ENCODE data around the gene MAP3K10. TPM values are rescaled to one million over a fixed set of nuclear protein-coding genes. Genes with fewer than 3 reads are reported as not detected.
"Not testable (repeated sequence)": the region's sequence is repeated elsewhere in the genome, so short reads cannot be mapped to it uniquely, and the experiment has no call there.

Gene MAP3K10
- total RNA-seq, 1 donor from 2014 or later: 31.4 TPM

DNA sequence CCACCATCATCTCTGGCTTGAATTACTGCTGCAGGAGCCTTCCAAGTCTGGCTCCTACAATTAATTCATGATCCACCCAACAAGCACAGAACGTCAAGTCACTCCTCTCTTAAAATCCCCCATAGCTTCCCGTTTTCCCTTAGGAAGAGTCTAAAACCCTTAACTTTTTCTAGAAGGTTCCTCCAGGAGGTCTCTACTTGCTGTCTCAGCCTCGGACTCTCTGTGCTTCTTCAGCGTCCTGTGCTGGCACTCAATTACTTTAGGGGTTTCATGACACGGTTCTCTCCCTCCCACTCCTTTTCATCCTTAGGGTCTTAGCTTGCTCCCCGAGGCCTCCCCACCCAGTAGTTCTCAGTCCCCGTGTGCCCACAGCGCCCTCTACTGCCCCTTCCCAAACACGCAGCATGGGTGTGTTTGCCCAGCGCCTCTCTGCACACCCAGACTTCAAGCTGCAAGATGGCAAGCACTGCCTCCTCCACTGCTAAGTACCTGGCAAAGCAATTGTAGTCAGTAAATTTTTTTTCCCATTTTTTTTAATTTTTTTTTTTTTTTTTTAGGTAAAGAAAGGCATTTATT lies 25.8 kb upstream of the MAP3K10 start:
- Mint-ChIP-seq H3K27me3 (ENCODE audit: low read depth) (no peaks in the 10 kb centered on the region), H3K36me3 (no peaks in the 10 kb centered on the region), H3K9me3 (no peaks in the 10 kb centered on the region), H3K27ac (no peak overlapping the region), H3K4me3 (no peak overlapping the region), H3K4me1 (no peaks in the 10 kb centered on the region)
- DNase-seq (ENCODE audit: low spot score in 2 of 2, unreplicated experiment in 2 of 2): no peak
- TF ChIP-seq CTCF (IDR thresholded peaks at IDR 0.05; ENCODE audit: unreplicated experiment): peak; percentile 24

DNA sequence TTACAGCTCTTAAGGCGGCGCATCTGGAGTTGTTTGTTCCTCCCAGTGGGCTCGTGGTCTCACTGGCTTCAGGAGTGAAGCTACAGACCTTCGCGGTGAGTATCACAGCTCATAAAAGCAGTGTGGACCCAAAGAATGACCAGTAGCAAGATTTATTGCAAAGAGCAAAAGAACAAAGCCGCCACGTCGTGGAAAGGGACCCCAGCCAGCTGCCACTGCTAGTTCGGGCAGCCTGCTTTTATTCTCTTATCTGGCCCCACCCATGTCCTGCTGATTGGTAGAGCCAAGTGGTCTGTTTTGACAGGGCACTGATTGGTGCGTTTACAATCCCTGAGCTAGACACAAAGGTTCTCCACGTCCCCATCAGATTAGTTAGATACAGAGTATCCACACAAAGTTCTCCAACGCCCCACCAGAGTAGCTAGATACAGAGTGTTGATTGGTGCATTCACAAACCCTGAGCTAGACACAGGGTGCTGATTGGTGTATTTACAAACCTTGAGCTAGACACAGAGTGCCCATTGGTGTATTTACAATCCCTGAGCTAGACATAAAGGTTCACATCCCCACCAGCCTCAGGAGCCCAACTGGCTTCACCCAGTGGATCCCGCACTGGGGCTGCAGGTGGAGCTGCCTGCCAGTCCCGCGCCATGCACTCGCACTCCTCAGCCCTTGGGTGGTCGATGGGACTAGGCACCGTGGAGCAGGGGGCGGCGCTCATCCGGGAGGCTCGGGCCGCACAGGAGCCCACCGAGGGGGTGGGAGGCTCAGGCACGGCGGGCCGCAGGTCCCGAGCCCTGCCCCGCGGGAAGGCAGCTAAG lies 21.5 kb upstream of the MAP3K10 start:
- not testable (repeated sequence) for H3K4me1 Mint-ChIP-seq; H3K27ac Mint-ChIP-seq; H3K4me3 Mint-ChIP-seq; H3K27me3 Mint-ChIP-seq (ENCODE audit: low read depth); H3K9me3 Mint-ChIP-seq; DNase-seq (ENCODE audit: low spot score in 2 of 2, unreplicated experiment in 2 of 2); H3K36me3 Mint-ChIP-seq

- not testable (repeated sequence) for H3K27ac Mint-ChIP-seq; H3K27me3 Mint-ChIP-seq (ENCODE audit: low read depth); H3K36me3 Mint-ChIP-seq; H3K4me1 Mint-ChIP-seq; DNase-seq (ENCODE audit: low spot score in 2 of 2, unreplicated experiment in 2 of 2); H3K9me3 Mint-ChIP-seq; H3K4me3 Mint-ChIP-seq
Observed at GRCh38 chr19:40170303-40170989, 20.8 kb upstream of the MAP3K10 start.

GRCh38 chr19:40171293-40171692 lies 19.9 kb upstream of the MAP3K10 start:
- not testable (repeated sequence) for DNase-seq (ENCODE audit: low spot score in 2 of 2, unreplicated experiment in 2 of 2); H3K4me3 Mint-ChIP-seq; H3K9me3 Mint-ChIP-seq; H3K27ac Mint-ChIP-seq; H3K36me3 Mint-ChIP-seq; H3K4me1 Mint-ChIP-seq; H3K27me3 Mint-ChIP-seq (ENCODE audit: low read depth)

GRCh38 chr19:40174092-40174491 lies 17.1 kb upstream of the MAP3K10 start:
- no peaks in the 10 kb centered on the region for H3K36me3 Mint-ChIP-seq
- no peak overlapping the region for H3K4me3 Mint-ChIP-seq
- H3K9me3 Mint-ChIP-seq: peaks cover 9% of the 10 kb centered on the region
- no peak overlapping the region for H3K27ac Mint-ChIP-seq
- peaks cover 8% of the 10 kb centered on the region for H3K27me3 Mint-ChIP-seq (ENCODE audit: low read depth)
- H3K4me1 Mint-ChIP-seq: no peaks in the 10 kb centered on the region
- TF ChIP-seq CTCF (IDR thresholded peaks at IDR 0.05; ENCODE audit: unreplicated experiment): no peak
- DNase-seq (ENCODE audit: low spot score in 2 of 2, unreplicated experiment in 2 of 2): no peak

DNA sequence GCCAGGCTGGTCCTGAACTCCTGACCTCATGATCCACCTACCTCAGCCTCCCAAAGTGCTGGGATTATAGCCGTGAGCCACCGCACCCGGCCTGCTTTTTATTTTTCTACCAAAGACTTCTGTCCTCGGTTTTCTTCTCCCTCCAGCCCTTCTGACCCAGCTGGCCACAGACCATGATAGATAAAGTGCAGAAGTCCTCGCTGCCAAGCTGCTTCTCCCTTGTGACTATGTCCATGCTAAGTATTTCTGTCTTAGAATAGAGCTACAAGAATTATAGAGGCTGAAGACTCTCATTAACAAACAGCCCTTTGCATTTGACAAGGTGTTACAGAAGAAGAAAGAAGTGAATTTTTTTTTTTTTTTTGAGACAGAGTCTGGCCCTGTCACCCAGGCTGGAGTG lies 15.4 kb upstream of the MAP3K10 start:
- Mint-ChIP-seq H3K4me3 (no peak overlapping the region), H3K36me3 (no peaks in the 10 kb centered on the region), H3K27me3 (ENCODE audit: low read depth) (peaks cover 20% of the 10 kb centered on the region), H3K27ac (no peak overlapping the region), H3K9me3 (peaks cover 9% of the 10 kb centered on the region), H3K4me1 (no peaks in the 10 kb centered on the region)
- no peak for TF ChIP-seq CTCF (IDR thresholded peaks at IDR 0.05; ENCODE audit: unreplicated experiment)
- no peak for DNase-seq (ENCODE audit: low spot score in 2 of 2, unreplicated experiment in 2 of 2)
